Measurements from ENCODE around the gene VNN1.

- TF ChIP-seq, protein P1, sequence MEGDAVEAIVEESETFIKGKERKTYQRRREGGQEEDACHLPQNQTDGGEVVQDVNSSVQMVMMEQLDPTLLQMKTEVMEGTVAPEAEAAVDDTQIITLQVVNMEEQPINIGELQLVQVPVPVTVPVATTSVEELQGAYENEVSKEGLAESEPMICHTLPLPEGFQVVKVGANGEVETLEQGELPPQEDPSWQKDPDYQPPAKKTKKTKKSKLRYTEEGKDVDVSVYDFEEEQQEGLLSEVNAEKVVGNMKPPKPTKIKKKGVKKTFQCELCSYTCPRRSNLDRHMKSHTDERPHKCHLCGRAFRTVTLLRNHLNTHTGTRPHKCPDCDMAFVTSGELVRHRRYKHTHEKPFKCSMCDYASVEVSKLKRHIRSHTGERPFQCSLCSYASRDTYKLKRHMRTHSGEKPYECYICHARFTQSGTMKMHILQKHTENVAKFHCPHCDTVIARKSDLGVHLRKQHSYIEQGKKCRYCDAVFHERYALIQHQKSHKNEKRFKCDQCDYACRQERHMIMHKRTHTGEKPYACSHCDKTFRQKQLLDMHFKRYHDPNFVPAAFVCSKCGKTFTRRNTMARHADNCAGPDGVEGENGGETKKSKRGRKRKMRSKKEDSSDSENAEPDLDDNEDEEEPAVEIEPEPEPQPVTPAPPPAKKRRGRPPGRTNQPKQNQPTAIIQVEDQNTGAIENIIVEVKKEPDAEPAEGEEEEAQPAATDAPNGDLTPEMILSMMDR (IDR thresholded peaks at IDR 0.05; ENCODE audit: poor library complexity, severe bottlenecking) = no peak
- TF ChIP-seq TAF1 (IDR thresholded peaks at IDR 0.05; ENCODE audit: low read depth) (no peak), EP300 (conservative IDR thresholded peaks at IDR 0.05; ENCODE audit: poor library complexity, severe bottlenecking) (no peak), POLR2AphosphoS5 (IDR thresholded peaks at IDR 0.05) (no peak), RAD21 (conservative IDR thresholded peaks at IDR 0.05) (no peak)
These were observed 44.8 kb upstream of the VNN1 start for GRCh38 chr6:132758689-132759088.
